Activated naive CD4-positive, alpha-beta T cell (primary cell): ENCODE results near the gene GLOD5.

ENCODE experiments used
- DNase-seq, 4 experiments: peaks; one replicate each; lab custom pipeline; 2025; lab: John Stamatoyannopoulos, UW

The GLOD5 gene

DNA sequence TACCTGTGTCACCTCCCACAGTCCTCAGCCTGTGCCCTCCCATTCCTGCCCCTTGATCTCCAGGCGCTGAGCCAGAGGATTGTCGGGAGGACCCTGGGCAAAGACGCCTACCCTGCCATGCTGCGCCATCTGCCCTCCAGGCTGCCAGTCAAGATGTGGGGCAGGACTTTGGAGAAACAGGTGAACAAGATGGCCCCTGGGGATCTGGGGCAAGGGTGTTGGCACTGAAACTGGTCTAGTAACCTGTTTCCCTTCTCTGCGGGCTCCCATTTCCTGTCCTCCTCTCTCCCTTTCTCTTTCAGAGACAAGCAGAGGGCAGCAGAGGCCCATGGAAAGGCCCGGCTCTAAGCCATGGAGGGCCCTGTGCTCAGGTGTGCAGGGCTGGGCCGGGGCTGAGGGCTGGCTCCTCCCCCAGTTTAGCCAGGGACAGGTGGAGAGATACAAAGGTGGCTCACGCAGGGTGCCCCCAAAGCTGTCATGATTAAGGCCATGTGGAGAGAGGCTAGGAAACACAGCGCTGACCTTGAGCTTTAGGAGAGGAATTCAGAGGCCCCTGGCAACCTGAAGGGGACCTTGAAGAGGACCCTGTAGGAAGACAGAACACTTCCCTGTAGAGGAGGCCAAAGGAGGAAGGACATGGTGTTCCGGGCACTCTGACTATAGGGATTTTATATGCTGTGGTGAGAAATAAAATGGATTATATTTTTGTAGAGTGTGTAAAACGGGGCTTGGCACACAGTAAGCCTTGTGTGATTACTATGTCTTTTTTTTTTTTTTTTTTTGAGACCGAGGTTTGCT lies at the start of gene GLOD5:
TSS of gene GLOD5 (plus strand) at position 74 of the 798 bp plus-strand sequence. CDS start at position 118, 44 bp downstream.
- DNase-seq = no peak

DNA sequence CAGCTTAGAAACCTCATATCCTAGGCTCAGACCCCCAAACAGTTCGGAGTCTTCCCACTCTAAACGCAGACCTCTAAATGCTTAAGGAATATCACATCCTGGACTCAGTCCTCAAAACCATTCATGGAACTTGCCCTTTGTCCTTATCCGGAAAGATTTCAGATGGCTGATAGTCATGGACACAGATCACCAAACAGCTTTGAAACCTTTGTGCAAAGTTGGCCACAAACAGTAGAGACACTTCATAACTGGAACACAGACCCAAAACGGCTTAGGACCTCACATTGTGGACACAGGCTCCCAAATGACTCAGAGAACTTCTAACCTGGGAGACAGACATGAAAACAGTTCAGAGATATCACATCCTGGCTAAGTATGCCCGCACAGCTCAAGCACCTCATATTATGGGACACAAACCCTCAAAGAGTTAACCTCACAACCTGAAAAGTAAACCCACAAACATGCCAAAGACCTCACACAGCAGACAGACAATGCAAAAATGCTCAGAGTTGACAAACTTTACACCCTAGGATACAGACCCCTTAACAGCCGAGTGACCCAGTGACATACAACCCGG lies 49.5 kb upstream of the GLOD5 start:
- DNase-seq = no peak

DNA sequence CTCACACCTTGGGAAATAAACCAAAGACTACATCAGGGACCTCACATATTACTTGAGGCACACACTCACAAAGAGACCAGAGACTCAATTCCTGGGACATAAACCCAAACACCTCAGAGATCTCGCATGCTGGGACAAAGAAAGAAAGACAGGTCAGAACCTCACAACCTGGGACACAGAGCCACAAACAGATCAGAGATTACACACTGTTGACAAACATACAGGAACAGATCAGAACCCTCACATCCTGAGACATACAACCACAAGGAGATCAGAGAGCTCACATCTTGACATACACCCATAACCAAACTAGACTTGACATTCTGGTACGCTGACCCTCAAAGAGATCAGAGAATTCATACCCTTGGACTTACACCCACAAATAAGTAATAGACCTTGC lies 47.7 kb upstream of the GLOD5 start:
- DNase-seq = no peak

DNA sequence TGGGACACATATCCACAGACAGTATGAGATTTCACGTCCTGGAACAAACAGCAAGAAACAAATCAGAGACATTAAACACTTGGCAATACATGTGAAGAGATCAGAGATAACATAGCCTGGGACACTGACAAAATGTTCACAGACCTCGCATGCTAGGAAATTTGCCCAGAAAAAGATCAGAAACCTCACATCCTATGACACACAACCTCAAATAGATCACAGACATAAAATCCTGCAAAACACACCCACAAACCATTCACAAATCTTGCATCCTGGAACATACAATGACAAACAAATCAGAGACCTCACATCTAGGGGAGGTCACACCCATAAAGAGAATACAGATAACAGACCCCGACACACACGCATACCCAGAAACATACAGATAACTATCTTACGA lies 47.0 kb upstream of the GLOD5 start:
- no peak for DNase-seq

DNA sequence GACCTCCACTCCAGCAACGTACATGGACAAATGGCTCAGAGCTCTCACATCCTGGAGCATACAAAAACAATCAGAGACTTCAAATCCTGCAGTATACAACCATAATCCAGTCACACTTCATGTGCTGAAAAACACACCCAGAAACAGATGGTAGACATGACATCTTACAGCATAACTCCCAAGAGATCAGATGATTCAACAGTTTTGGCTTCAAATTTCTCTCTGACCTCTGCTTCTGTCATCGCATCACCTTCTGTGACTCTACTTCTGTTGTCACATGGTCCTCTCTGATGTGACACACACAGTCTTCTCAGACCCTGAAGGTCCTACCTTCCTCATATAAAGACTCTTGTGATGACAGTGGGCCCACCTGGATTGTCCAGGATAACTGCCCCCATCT lies 46.5 kb upstream of the GLOD5 start:
- DNase-seq = no peak

DNA sequence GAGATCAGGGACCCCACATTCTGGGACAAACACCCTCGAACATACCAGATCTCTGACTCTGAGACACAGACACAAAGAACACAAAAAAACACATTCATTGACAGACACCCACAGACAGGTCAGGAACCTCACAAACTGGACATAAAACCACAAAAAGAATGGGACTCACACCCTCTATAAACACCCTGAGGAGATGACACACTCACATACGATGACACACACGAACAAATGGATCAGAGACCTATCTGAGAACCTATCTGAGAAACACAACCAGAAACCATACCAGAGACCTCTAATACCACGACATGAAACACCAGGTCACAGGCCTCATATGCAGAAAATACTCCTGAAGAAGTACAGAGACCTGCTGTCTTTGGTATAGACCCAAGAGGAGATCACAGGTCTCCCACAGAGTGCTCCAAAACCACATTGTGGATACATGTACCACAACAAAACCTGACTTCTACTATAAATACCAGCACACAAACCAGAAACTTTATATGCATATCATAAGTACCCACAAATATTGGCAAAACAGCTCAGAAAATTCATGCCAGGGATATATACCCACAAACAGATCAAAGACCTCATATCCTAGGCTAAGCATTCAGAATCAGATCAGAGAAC lies 45.6 kb upstream of the GLOD5 start:
- DNase-seq = no peak

DNA sequence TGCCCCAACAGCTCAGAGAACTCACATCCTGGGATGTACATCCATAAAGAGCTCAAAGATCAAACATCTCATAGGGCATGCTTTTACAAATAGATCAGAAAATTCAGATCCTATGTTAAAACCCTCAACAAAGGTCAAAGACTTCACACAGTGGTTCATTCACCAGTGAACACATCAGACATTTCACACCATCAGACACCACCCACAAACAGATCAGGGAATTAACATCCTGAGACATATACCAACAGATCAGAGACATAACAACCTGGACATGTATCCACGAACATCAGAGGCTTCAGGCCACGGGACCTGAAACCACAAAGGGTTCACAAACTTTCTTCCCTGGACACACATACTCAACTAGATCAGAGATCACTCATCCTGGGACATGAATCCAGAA lies 41.6 kb upstream of the GLOD5 start:
- DNase-seq = no peak

DNA sequence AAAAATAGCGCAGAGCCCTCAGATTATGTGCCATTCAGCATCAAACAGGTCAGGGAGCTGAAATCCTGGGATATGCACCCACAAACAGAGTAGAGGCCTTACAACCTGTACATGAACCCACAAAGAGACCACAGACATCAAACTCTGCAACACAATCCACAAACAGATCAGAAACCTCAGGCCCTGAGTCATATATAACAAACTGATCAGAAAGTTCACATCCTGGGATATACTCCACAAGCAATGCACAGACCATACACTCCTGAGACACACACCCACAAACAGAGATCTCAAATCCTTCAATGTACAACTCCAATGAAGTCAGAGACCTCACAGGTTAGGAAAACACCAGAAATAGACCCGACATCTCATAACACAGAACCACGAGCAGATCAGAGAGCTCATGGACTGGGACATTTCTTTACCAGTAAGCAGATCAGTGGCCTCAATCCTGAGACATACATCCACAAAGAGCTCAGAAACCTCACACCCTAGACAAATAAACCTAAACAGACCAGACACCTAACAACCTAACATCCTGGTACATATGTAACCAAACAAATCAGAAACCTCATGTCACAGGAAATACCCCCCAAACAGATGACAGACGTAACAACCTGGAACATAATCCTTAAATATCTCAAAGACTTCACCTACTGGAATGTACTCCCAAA lies 40.8 kb upstream of the GLOD5 start:
- no peak for DNase-seq

DNA sequence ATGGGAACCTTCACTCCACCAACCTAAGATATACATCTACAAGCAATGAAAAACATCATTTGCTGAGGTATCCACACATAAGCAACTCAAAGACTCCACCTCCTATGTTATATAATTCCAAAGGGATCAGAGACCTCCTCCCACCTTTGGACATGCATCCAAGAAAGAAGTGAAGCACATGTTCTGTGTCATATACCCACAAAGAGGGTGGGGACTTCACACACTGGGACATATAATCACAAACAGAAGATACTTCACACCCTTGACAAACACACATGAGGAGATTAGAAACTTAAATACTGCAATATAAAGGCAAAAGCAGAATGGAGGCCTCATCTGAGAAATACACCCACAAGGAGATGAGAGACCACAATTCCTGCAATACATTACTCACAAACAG lies 39.6 kb upstream of the GLOD5 start:
- DNase-seq = no peak

DNA sequence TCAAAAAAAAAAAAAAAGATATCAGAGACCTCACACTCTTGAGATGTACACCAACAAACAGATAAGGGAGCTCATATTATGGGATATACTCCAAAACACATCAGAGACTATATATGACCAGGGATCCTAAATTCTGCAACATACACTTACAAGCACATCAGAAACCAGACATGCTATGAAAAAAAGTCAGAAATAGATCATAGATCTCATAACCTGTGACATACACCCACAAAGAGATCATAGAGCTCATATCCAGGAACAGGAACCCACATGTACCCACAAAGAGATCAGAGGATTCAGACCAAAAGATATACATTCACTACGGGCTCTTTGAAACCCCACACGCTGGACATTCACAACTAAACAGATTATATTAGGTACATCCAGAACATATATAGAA lies 35.0 kb upstream of the GLOD5 start:
- no peak for DNase-seq

DNA sequence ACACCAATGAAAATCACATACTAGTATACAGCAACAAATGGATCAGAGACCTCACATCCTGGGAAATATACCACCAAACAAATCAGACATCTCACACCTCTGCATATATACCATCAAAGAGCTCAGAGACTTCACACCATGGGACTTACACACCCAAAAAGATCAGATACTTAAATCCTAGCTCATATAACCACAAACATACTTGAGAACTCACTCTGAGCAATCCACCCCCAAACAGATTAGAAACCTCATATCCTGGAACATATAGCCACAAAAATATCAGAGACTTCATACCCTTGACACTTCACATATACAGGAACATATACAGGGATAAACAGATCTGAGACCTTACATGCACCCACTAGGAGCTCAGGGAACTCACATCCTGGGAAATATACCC lies 32.9 kb upstream of the GLOD5 start:
- no peak for DNase-seq

DNA sequence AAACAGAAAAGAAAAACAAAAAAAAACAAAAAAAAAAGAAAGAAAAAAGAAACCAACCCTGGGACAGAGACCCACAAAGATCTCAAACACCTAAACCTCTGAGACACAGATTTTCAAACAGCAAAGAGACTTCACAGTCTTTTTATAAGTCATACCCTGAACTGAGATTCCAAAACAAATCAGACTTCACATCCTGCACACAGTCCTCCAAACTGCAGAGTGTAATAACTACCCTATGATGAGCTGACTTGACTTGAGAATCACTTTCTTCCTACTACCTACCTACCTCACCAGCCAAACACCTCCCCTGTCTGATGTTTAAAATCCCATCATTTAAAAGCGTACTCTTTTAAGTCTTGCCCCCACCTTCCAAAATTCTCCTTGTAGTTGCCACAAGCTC lies 25.2 kb upstream of the GLOD5 start:
- DNase-seq = no peak

DNA sequence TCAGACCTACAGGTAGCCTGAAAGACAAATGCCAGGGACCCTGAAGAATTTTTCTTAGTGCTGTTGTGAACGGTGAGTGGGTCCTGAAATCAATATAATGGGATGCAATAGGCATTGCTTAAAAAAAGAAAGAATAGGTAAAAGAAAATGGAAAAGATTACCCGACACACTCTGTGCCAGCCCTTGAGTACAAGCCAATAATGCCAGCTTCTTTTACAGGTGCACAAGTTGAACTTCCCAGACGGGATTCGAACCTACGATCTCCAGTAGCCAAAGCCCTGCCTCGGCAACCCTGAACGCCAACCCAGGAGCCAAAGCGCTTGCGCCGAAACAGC lies 24.7 kb upstream of the GLOD5 start:
- no peak for DNase-seq

DNA sequence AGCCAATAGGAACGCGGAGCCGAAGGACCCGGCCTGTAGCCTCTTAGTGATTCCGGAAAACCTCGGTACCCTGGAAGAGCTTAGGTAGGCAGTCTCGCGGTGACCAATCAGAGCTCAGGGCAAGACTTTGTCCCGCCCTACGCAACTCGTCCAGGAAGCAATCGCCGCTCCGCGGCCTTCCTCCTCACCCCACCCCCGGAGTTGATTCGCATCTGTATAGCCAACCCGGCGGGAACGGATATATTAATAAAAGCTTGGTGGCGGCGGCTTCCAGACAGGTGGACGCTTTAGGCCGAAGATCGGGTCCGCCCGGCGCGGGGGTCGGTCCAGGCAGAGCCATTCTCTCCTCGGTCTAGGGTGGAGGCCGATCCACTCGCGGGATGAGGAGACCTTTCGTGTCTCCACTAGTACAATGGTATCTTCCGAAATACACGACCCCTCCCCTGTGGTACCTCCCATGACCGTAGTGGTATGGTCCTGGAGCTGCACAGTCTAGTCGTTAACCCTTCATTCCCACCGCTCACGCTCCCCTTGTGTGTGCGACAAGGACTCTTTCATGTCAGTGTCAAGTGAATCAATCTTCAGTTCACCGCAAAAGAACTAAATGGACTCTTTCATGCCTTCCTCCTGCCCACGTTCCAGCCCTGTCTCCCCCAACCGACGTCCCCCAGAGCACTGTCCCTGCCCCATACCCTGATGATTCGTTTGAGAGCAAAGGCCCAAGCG lies 24.2 kb upstream of the GLOD5 start:
- DNase-seq = peak; percentile 33 to 74 (median 66)

DNA sequence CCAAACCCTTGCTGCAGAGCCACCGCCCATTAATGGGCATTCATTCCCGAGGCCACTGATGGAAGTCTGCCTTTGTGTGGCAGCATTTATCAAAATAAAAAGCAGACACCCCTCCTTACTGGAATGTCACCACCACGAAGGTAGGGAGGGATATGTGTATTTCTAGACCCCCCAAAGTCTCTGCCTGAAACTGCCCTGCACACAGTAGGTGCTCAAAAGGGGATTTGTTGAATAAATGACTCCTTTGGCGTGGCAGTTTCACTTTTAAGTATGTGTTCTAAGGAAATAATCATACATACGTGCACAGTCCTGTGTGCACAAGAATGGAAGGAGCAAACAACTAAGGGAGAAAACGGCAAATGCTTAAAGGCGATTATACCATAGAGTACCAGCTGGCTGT lies 23.6 kb upstream of the GLOD5 start:
- no peak for DNase-seq

DNA sequence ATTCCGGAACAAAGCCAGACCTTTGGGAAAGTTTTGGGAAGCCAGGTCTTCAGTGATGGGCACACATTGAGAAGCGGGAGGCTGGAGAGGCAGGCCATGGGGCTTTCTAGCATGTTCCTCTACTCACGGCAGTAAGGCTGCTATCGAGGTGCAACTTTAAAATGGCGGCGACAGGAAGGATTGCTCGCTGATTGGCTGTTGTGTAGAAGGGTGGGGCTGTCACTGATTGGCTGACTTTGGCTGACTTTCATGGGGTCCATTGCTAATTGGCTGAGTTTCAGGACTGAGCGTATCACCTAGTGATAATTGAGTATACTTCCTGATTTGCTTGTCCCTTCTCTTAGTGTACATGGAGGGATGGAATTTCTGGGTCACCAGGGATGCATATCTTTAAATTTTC lies 19.7 kb upstream of the GLOD5 start:
- DNase-seq = no peak

DNA sequence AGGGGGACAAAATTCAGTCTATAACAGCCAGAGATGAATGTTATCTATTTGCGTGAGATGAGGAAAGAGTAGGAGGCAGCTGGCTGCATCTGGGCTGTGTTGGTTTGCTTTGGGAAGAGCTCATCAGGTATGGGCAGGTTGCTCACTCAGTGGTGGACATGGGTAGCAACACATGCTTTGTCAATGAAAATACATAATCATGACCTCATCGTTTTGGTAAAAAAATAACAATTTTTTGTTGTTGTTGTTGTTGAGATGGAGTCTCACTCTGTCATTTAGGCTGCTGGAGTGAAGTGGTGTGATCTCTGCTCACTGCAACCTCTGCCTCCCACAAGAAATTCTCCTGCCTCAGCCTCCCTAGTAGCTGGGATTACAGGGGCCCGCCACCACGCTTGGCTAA lies 16.3 kb upstream of the GLOD5 start:
- no peak for DNase-seq

DNA sequence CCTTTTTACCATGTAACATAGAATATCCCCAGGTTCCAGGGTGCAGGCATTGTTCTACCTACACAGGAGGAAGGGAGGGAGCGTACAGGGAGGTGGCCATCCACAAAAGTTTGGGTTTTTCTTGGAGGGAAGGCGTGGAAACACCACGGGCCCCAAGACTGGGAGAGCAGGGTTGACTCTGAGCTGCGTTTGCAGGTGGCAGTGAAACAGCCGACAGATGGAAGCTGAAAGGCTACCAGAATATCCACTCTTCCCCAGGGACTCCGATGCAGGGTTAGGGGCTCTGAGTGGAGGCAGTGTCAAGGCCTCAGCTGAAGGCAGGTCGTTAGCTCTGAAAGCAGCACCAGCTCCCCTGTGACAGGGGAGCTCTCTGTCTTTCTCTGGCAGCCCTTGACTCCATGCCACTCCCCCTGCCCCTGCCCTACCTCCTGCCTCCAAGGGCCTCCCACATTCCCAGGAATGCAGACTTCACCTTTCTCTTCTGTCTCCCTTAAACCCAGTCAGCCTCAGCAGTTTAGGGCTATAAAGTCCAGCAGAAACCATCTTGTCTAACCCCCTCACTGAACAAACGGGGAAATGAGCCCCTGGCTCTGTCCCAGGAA lies 14.0 kb upstream of the GLOD5 start:
- DNase-seq = no peak

DNA sequence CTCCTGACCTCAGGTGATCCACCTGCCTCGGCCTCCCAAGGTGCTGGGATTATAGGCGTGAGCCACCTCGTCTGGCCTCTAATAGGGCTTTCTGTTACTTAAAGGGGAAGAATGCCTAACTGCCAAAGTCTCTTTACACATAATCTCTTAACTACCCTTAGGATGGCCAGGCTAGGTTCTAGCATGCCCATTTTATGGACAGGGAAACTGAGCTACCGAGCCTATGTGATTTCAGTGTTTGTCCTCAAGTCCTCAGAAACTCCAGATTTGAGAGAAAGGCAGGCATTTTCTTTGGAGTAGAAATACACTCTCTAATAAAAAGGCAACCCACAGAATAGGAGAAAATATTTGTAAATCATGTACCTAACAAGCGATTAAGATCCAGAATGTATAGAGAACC lies 12.4 kb upstream of the GLOD5 start:
- no peak for DNase-seq

DNA sequence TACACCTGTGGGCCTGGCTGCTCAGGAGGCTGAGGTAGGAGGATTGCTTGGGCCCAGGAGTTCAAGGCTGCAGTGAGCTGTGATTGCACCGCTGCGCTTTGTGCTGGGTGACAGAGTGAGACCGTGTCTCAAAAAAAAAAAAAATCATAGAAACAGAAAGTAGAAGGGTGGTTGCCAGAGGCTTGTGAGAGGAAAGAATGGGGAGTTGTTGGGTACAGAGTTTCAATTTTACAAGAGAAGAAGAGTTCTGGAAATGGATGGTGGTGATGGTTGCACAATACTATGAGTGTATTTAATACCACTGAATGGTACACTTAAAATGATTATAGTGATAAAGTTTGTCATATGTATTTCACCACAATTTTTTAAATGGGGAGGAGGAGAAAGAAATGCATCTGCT lies 10.2 kb upstream of the GLOD5 start:
- no peak for DNase-seq

DNA sequence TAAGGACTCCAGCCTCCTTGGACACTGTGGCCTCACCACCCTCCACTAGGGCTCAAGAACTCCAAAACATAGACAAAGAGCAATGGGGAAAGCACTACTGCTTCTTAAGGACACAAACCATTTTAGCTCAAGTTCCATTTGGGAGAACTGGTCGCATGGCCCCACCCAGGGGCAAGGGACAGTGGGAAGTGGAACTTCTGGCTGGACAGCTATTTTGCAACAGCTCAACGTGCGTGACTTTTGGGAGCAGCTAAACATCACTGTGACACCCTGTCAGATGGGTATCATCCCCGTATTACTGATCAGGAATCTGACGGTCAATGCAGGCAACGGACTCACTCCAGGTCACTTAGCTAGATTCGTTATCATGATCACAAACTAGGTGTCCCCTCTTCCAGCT lies 9.0 kb upstream of the GLOD5 start:
- no peak for DNase-seq

DNA sequence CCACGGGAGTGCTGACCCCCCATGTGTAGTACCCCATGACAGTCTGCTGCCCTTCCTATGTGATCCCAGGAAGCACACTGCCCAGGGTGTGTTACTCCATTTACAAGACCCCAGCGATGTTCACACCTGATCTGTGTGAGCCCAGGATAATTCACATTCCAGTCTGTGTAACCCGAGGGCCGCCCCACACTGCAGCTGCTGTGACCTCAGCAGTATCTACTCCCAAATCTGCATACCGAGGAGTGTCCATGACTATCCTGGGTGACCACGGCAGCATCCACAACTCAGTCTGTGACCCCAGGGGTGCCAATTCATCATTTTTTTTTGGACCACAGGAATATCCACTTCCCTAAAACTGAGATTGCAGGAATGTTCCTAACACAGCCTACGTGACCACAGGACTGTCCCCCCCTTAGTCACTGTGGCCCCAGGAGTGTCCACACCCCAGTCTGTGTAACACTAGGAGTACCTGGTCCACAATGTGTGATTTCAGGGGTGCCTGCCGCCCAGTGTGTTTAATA lies 7.8 kb upstream of the GLOD5 start:
- DNase-seq = no peak
